OCI-LY7 (cell line): ENCODE data around the gene SMAP1. TPM values are rescaled to one million over a fixed set of nuclear protein-coding genes. Genes with fewer than 3 reads are reported as not detected.

Experiments
- BruUV-seq: library from RNA; stranded (reverse); fragments of 400-500 nt; replicated peaks from 2 replicates; lab custom pipeline; 2021; lab: Mats Ljungman, UMichigan
- CTCF ChIA-PET: fragments of 300-600 bp; sonication (Branson Sonifier 250); formaldehyde crosslinking; loops from one replicate; lab custom pipeline; 2022; ENCODE audit warnings: antibody characterized with exemption; ENCODE audit not compliant: unreplicated experiment; lab: Charles Lee
- POLR2A ChIA-PET: fragments of 300-600 bp; sonication (Branson Sonifier 250); formaldehyde crosslinking; loops from one replicate; lab custom pipeline; 2022; ENCODE audit warnings: antibody characterized with exemption; lab: Charles Lee
- DNase-seq: peaks from one replicate; pipeline ENCODE4 v3.0.0-alpha.2; 2015; ENCODE audit warnings: low spot score
- H2AFZ ChIP-seq: fragments of 200-600 bp; sonication (generic), shearing (Covaris generic); 2 replicates; pipeline ENCODE4 v1.6.1; 2014; ENCODE audit warnings: mild to moderate bottlenecking, antibody characterized with exemption, low read length, moderate library complexity
- H3K27ac ChIP-seq: fragments of 200-600 bp; sonication (generic); 2 replicates; pipeline ENCODE4 v1.5.1; 2014; ENCODE audit warnings: mixed run types, low read depth, mild to moderate bottlenecking, moderate library complexity, low read length, inconsistent platforms; ENCODE audit not compliant: poor library complexity, severe bottlenecking
- H3K36me3 ChIP-seq: fragments of 200-600 bp; sonication (generic); 2 replicates; pipeline ENCODE4 v1.6.1; 2014; ENCODE audit warnings: mild to moderate bottlenecking, antibody characterized with exemption, low read length, moderate library complexity, mixed read lengths; ENCODE audit not compliant: insufficient read depth
- H3K4me1 ChIP-seq: fragments of 200-600 bp; sonication (generic); 2 replicates; pipeline ENCODE4 v1.5.1; 2014; ENCODE audit warnings: mild to moderate bottlenecking, low read length; ENCODE audit not compliant: insufficient read depth, poor library complexity, severe bottlenecking
- H3K4me2 ChIP-seq: fragments of 200-600 bp; sonication (generic); 2 replicates; pipeline ENCODE4 v1.6.1; 2014; ENCODE audit warnings: mild to moderate bottlenecking, low read length
- H3K4me3 ChIP-seq: fragments of 200-600 bp; sonication (generic); 2 replicates; pipeline ENCODE4 v1.5.1; 2014; ENCODE audit warnings: mild to moderate bottlenecking, low read depth, low read length; ENCODE audit not compliant: poor library complexity, severe bottlenecking
- H3K79me2 ChIP-seq: fragments of 200-600 bp; sonication (generic); 2 replicates; pipeline ENCODE4 v1.6.1; 2016; ENCODE audit warnings: low read depth, mild to moderate bottlenecking, low read length, moderate library complexity, mixed read lengths; ENCODE audit not compliant: insufficient read depth
- H3K9me2 ChIP-seq: fragments of 200-600 bp; sonication (generic); 2 replicates; pipeline ENCODE4 v1.6.1; 2016; ENCODE audit warnings: mild to moderate bottlenecking, low read length, mixed read lengths; ENCODE audit not compliant: insufficient read depth
- H3K9me3 ChIP-seq: fragments of 200-600 bp; sonication (generic); 2 replicates; pipeline ENCODE4 v1.6.1; 2014; ENCODE audit warnings: mild to moderate bottlenecking, mixed run types, low read length, mixed read lengths
- H4K20me1 ChIP-seq: fragments of 200-600 bp; sonication (generic); 2 replicates; pipeline ENCODE4 v1.6.1; 2014; ENCODE audit warnings: mild to moderate bottlenecking, antibody characterized with exemption, low read length, moderate library complexity, mixed read lengths; ENCODE audit not compliant: insufficient read depth
- CTCF ChIP-seq: fragments of 200-600 bp; sonication (generic); conservative IDR thresholded peaks from 2 replicates; pipeline ENCODE4 v1.5.1; 2014; ENCODE audit warnings: mild to moderate bottlenecking, antibody characterized with exemption, low read length, moderate library complexity, mixed read lengths
- EZH2phosphoT487 ChIP-seq: fragments of 200-600 bp; sonication (generic); IDR thresholded peaks from 2 replicates; pipeline ENCODE4 v1.6.1; 2018; ENCODE audit warnings: low read depth, borderline replicate concordance, mild to moderate bottlenecking, mixed run types, antibody characterized with exemption, low read length, moderate library complexity, mixed read lengths
- intact Hi-C: fragments of 100-400 bp; cut with micrococcal nuclease; formaldehyde crosslinking; loops from one replicate; pipeline ENCODE4 v1.10.0; 2022; ENCODE audit not compliant: unreplicated experiment
- total RNA-seq, 2 experiments: library from RNA; depleted of rRNA in 1 of 2; stranded (reverse); fragments of >200 nt in 1 of 2; shearing (Covaris generic) in 1 of 2; gene quantifications; 2 replicates each; pipeline ENCODE4 v1.2.3, GENCODE V29; 2014 to 2022

The SMAP1 gene
- total RNA-seq, 2 experiments from 2014 or later: 15.1 to 28.9 TPM

- Histone ChIP-seq H4K20me1 (no peaks in the 10 kb centered on the region), H3K27ac (no peak overlapping the region), H3K9me3 (no peaks in the 10 kb centered on the region), H3K4me3 (no peak overlapping the region), H3K79me2 (no peaks in the 10 kb centered on the region), H3K4me2 (no peak overlapping the region), H3K36me3 (no peaks in the 10 kb centered on the region), H3K9me2 (no peaks in the 10 kb centered on the region), H3K4me1 (no peaks in the 10 kb centered on the region), H2AFZ (no peak overlapping the region)
- no peak for TF ChIP-seq CTCF
- TF ChIP-seq EZH2phosphoT487: no peak
- ChIA-PET CTCF (no interaction called here), POLR2A (interaction anchor here (0.9 kb wide), 1 partner anchor 9 kb away, joined by 3 read pairs; no protein-coding TSS in a partner anchor)
- intact Hi-C loops: no loop called here
- no TSS peak for BruUV-seq
- DNase-seq: no peak
Observed at GRCh38 chr6:70903665-70904452, 236.2 kb downstream of the SMAP1 start.

GRCh38 chr6:70905742-70906141 lies 238.1 kb downstream of the SMAP1 start:
- no peak overlapping the region for H3K4me2 ChIP-seq
- no peaks in the 10 kb centered on the region for H4K20me1 ChIP-seq
- H3K27ac ChIP-seq: no peak overlapping the region
- no peaks in the 10 kb centered on the region for H3K9me3 ChIP-seq
- no peak for DNase-seq
- BruUV-seq: no TSS peak
- CTCF ChIA-PET: no interaction called here
- POLR2A ChIA-PET: interaction anchor here (0.6 to 0.7 kb wide), 2 partner anchors 266 to 556 kb away, joined by 3 to 5 read pairs; no protein-coding TSS in a partner anchor
- no peak overlapping the region for H2AFZ ChIP-seq
- H3K36me3 ChIP-seq: no peaks in the 10 kb centered on the region
- no peaks in the 10 kb centered on the region for H3K9me2 ChIP-seq
- H3K79me2 ChIP-seq: no peaks in the 10 kb centered on the region
- H3K4me1 ChIP-seq: no peaks in the 10 kb centered on the region
- TF ChIP-seq CTCF: no peak
- H3K4me3 ChIP-seq: no peak overlapping the region
- intact Hi-C loops: loop anchor here (5.0 kb wide), 1 partner anchor 633 kb away; no protein-coding TSS in a partner anchor

Other genes starting within 250 kb of the SMAP1 start
- gene SDHAF4, start 101.0 kb upstream of the SMAP1 start, total RNA-seq (2014; rRNA removed; shearing (Covaris generic)): 9.6 and 10.4 TPM in 2 replicates
- 15.4 and 19.3 TPM in 2 replicates for gene SDHAF4, start 101.0 kb upstream of the SMAP1 start, total RNA-seq (2022)